Activated CD8-positive, alpha-beta T cell treated with anti-CD3 and anti-CD28 coated beads, Interleukin-2, amount 10 ng/mL, durations not matched to agents 7 days and 5 days (primary cell): Measurements from ENCODE around the gene RETREG3. TPM values are rescaled to one million over a fixed set of nuclear protein-coding genes. Genes with fewer than 3 reads are reported as not detected.
A peak's percentile ranks its signal among the peaks of the same experiment; 100 is the strongest.
"Not testable (repeated sequence)": the region's sequence is repeated elsewhere in the genome, so short reads cannot be mapped to it uniquely, and the experiment has no call there.

Experiments
- ATAC-seq: fragments of 150-1000 bp; cut with Tn5 transposase; one replicate; pipeline ENCODE4 v1.10.0; 2021; ENCODE audit warnings: moderate library complexity
- CTCF ChIA-PET: fragments of 350-600 bp; sonication (Branson Sonifier 250); formaldehyde crosslinking; loops from one replicate; lab custom pipeline; 2021; ENCODE audit warnings: antibody characterized with exemption; lab: Charles Lee
- POLR2A ChIA-PET: fragments of 350-600 bp; sonication (Branson Sonifier 250); formaldehyde crosslinking; loops from one replicate; lab custom pipeline; 2021; ENCODE audit warnings: antibody characterized with exemption; lab: Charles Lee
- DNase-seq: peaks from one replicate; pipeline ENCODE4 v3.0.0-alpha.2; 2020
- H3K27ac Mint-ChIP-seq: one replicate; pipeline ENCODE4 v1.8.0; 2021; ENCODE audit warnings: mild to moderate bottlenecking, mixed read lengths
- H3K27me3 Mint-ChIP-seq: one replicate; pipeline ENCODE4 v1.8.0; 2021; ENCODE audit warnings: low read depth, mixed read lengths
- H3K36me3 Mint-ChIP-seq: one replicate; pipeline ENCODE4 v1.8.0; 2021; ENCODE audit warnings: low read depth, mixed read lengths
- H3K4me1 Mint-ChIP-seq: one replicate; pipeline ENCODE4 v1.8.0; 2021; ENCODE audit warnings: low read depth, mixed read lengths
- H3K4me3 Mint-ChIP-seq: one replicate; pipeline ENCODE4 v1.8.0; 2021; ENCODE audit warnings: mild to moderate bottlenecking, mixed read lengths
- H3K9me3 Mint-ChIP-seq: one replicate; pipeline ENCODE4 v1.8.0; 2022; ENCODE audit warnings: mixed read lengths; ENCODE audit not compliant: insufficient read depth
- total RNA-seq, 2 experiments: library from RNA; stranded (reverse); gene quantifications; one replicate each; pipeline ENCODE4 v1.2.3, GENCODE V29; 2021

Gene RETREG3
- total RNA-seq, 2 experiments from 2014 or later, result 53.6 to 54.7 TPM

- Mint-ChIP-seq H3K4me3 (peak within 1 kb of the TSS; percentile 94), H3K36me3 (peaks cover 38% of the 10 kb centered on the region), H3K4me1 (peaks cover 46% of the 10 kb centered on the region), H3K9me3 (no peaks in the 10 kb centered on the region), H3K27me3 (no peaks in the 10 kb centered on the region), H3K27ac (peak within 1 kb of the TSS; percentile 92)
- CTCF ChIA-PET, result no interaction called here
- ATAC-seq, result peak; percentile 74
- peak; percentile 96 for DNase-seq
- POLR2A ChIA-PET, result interaction anchor here (0.9 kb wide), 1 partner anchor 15 kb away, joined by 3 read pairs; no protein-coding TSS in a partner anchor
Observed at GRCh38 chr17:42561897-42562387, 47.2 kb downstream of the RETREG3 start, which contains the start of gene COASY. Gene COASY (plus strand): TSS chr17:42562148. CDS start chr17:42562623, 475 bp downstream.

- Mint-ChIP-seq H3K27me3 (no peaks in the 10 kb centered on the region), H3K36me3 (peaks cover 24% of the 10 kb centered on the region), H3K9me3 (no peaks in the 10 kb centered on the region), H3K4me3 (no peak overlapping the region), H3K4me1 (peaks cover 47% of the 10 kb centered on the region), H3K27ac (no peak overlapping the region)
- ATAC-seq (no peak), DNase-seq (no peak)
- POLR2A ChIA-PET, result interaction anchor here (1.0 kb wide), 1 partner anchor 16 kb away, joined by 4 read pairs; no protein-coding TSS in a partner anchor
- CTCF ChIA-PET, result interaction anchor here (1.2 kb wide), 1 partner anchor 12 kb away, joined by 6 read pairs; no protein-coding TSS in a partner anchor
Observed at GRCh38 chr17:42560246-42560645, 48.9 kb downstream of the RETREG3 start.

GRCh38 chr17:42559075-42559474, 50.1 kb downstream of the RETREG3 start:
- CTCF ChIA-PET, result interaction anchor here (1.0 to 1.2 kb wide), 2 partner anchors 11 to 18 kb away, joined by 4 to 6 read pairs; no protein-coding TSS in a partner anchor

GRCh38 chr17:42555961-42556617, 53.1 kb downstream of the RETREG3 start:
- H3K27ac Mint-ChIP-seq, ATAC-seq, DNase-seq, H3K9me3 Mint-ChIP-seq, H3K27me3 Mint-ChIP-seq, H3K36me3 Mint-ChIP-seq, CTCF ChIA-PET, POLR2A ChIA-PET: not testable (repeated sequence)
- Mint-ChIP-seq H3K4me3 (peak overlapping the region; percentile 87), H3K4me1 (peaks cover 33% of the 10 kb centered on the region)

More at GRCh38 chr17:42559075-42559474, 50.1 kb downstream of the RETREG3 start:
- Mint-ChIP-seq H3K36me3 (peaks cover 13% of the 10 kb centered on the region), H3K27ac (no peak overlapping the region), H3K4me3 (no peak overlapping the region), H3K9me3 (no peaks in the 10 kb centered on the region), H3K4me1 (peaks cover 45% of the 10 kb centered on the region), H3K27me3 (no peaks in the 10 kb centered on the region)
- POLR2A ChIA-PET, result interaction anchor here (0.6 to 1.0 kb wide), 2 partner anchors 15 to 460 kb away, joined by 3 to 4 read pairs; no protein-coding TSS in a partner anchor
- ATAC-seq (no peak), DNase-seq (no peak)

GRCh38 chr17:42555122-42555622, 54.0 kb downstream of the RETREG3 start:
- CTCF ChIA-PET, result interaction anchor here (0.9 to 1.6 kb wide), 3 partner anchors 17 to 269 kb away, joined by 3 to 4 read pairs (median 3); partner anchors contain the start of gene BECN1
- no peak for ATAC-seq
- no peaks in the 10 kb centered on the region for H3K27me3 Mint-ChIP-seq

GRCh38 chr17:42554250-42555121, 54.7 kb downstream of the RETREG3 start:
- peak; percentile 89 for DNase-seq
- ChIA-PET CTCF (interaction anchor here (0.6 to 1.6 kb wide), 5 partner anchors 16 to 270 kb away, joined by 3 to 4 read pairs (median 3); partner anchors contain the start of genes BECN1 and CAVIN1), POLR2A (interaction anchor here (0.5 to 2.1 kb wide), 8 partner anchors 8 to 843 kb away, joined by 3 to 8 read pairs (median 6); partner anchors contain the start of genes MLX, NAGLU, PSMC3IP and RETREG3)
- peaks cover 29% of the 10 kb centered on the region for H3K4me1 Mint-ChIP-seq
- peak; percentile 92 for ATAC-seq
- H3K27ac Mint-ChIP-seq, result peak overlapping the region; percentile 93
- H3K27me3 Mint-ChIP-seq, result no peaks in the 10 kb centered on the region
- H3K9me3 Mint-ChIP-seq, result no peaks in the 10 kb centered on the region
- peak overlapping the region; percentile 87 for H3K4me3 Mint-ChIP-seq
- H3K36me3 Mint-ChIP-seq, result peaks cover 1% of the 10 kb centered on the region

More at GRCh38 chr17:42555122-42555622, 54.0 kb downstream of the RETREG3 start:
- POLR2A ChIA-PET, result interaction anchor here (0.5 to 2.1 kb wide), 8 partner anchors 8 to 842 kb away, joined by 3 to 8 read pairs (median 6); partner anchors contain the start of genes MLX, NAGLU, PSMC3IP and RETREG3
- Mint-ChIP-seq H3K27ac (peak overlapping the region; percentile 93), H3K4me1 (peaks cover 31% of the 10 kb centered on the region), H3K36me3 (peaks cover 1% of the 10 kb centered on the region), H3K9me3 (no peaks in the 10 kb centered on the region), H3K4me3 (peak overlapping the region; percentile 87)
- DNase-seq, result no peak

GRCh38 chr17:42553866-42554249, 55.3 kb downstream of the RETREG3 start:
- peak overlapping the region; percentile 87 for H3K4me3 Mint-ChIP-seq
- DNase-seq, result no peak
- H3K9me3 Mint-ChIP-seq, result no peaks in the 10 kb centered on the region
- ATAC-seq, result no peak
- CTCF ChIA-PET, result interaction anchor here (0.6 to 1.6 kb wide), 3 partner anchors 16 to 131 kb away, joined by 3 to 4 read pairs (median 3); partner anchors contain the start of gene CAVIN1
- POLR2A ChIA-PET, result interaction anchor here (1.0 to 2.1 kb wide), 6 partner anchors 13 to 56 kb away, joined by 3 to 8 read pairs (median 8); partner anchors contain the start of genes MLX, NAGLU, PSMC3IP and RETREG3
- H3K36me3 Mint-ChIP-seq, result peaks cover 1% of the 10 kb centered on the region
- no peaks in the 10 kb centered on the region for H3K27me3 Mint-ChIP-seq
- H3K27ac Mint-ChIP-seq, result peak overlapping the region; percentile 93
- peaks cover 35% of the 10 kb centered on the region for H3K4me1 Mint-ChIP-seq

- Mint-ChIP-seq H3K27ac (peak overlapping the region; percentile 68), H3K4me1 (peaks cover 38% of the 10 kb centered on the region), H3K27me3 (no peaks in the 10 kb centered on the region), H3K4me3 (peak overlapping the region; percentile 87), H3K36me3 (peaks cover 1% of the 10 kb centered on the region), H3K9me3 (no peaks in the 10 kb centered on the region)
- ChIA-PET CTCF (interaction anchor here (1.2 to 1.6 kb wide), 2 partner anchors 15 to 26 kb away, joined by 3 to 4 read pairs; no protein-coding TSS in a partner anchor), POLR2A (interaction anchor here (1.9 to 2.1 kb wide), 3 partner anchors 12 to 25 kb away, joined by 8 read pairs; partner anchors contain the start of genes MLX and PSMC3IP)
- DNase-seq, result no peak
- no peak for ATAC-seq
Observed at GRCh38 chr17:42553161-42553818, 55.9 kb downstream of the RETREG3 start.

- H3K36me3 Mint-ChIP-seq, DNase-seq, ATAC-seq, POLR2A ChIA-PET, H3K27me3 Mint-ChIP-seq, CTCF ChIA-PET, H3K9me3 Mint-ChIP-seq: not testable (repeated sequence)
- H3K4me3 Mint-ChIP-seq, result peak within 1 kb of the TSS; percentile 87
- peak within 1 kb of the TSS; percentile 68 for H3K27ac Mint-ChIP-seq
- H3K4me1 Mint-ChIP-seq, result peaks cover 38% of the 10 kb centered on the region
Observed at GRCh38 chr17:42552736-42553135, 56.4 kb downstream of the RETREG3 start, which contains the start of gene HSD17B1. Gene HSD17B1 (plus strand): TSS chr17:42552923. CDS start chr17:42552934, 11 bp downstream.
